ENCODE measurements around the gene BLM.

BLM gene

DNA sequence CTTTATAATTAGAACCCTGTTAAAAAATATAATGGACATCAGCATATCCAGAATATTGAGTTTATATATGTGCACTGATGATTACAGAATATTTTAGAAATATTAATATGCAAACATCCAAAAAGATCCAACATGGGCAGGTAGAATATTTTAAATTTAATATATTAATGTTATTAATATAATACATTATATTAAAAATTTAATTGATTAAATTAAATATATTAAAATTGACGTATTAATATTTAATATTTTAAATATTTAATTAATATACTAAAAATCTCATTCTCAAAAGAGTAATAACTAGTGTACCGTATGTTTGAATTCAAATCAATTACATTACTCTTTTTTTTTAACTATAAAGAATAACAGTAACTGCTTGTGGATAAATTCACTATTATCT lies 77.4 kb downstream of the BLM start:
- no peak for DNase-seq

DNA sequence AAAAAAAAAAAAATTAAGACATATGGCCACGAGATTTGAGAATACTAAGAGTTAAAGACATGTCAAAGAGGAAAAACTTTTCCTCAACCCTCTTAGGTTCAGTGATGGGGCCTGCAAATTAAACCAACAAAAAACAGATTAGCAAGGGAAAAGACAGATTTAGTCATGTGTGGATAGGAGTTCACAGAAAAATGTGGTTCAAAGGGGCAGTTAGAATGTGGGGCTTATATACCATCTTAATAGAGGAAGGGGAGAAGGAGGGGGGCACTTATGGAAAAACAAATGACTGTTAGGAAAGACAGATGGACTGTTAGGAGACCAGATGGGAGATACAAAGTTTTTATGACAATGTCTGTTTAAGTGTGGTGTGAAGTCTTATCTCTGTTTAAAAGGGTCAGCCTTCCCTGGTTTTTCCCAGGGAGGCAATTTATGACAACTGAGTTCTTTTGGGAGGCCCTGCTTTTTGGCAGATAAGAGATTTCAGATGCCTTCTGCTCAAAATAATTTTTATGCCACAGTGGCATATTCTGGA lies 82.6 kb downstream of the BLM start:
- no peak for DNase-seq

DNA sequence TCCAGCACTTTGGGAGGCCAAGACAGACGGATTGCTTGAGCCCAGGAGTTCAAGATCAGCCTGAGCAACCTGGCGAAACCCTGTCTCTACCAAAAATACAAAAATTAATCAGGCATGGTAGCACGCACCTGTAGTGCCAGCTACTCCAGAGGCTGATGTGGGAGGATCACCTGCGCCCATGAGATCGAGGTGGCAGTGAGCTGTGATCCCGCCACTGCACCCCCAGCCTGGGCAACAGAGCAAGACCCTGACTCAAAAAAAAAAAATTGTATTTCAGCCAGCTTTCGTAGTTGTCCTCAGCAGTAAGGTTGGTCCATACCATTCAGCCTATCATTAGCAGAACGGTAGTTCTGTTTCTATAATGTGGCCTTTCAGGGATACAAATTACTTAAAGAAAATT lies 84.7 kb downstream of the BLM start:
- DNase-seq, result no peak

- no peak for DNase-seq
Observed at GRCh38 chr15:90807074-90807785, 90.1 kb downstream of the BLM start.

- DNase-seq, result no peak
Observed at GRCh38 chr15:90807786-90808086, 90.6 kb downstream of the BLM start.

GRCh38 chr15:90808517-90809235 lies 91.5 kb downstream of the BLM start:
- no peak for DNase-seq

GRCh38 chr15:90809536-90809935 lies 92.4 kb downstream of the BLM start:
- no peak for DNase-seq

DNA sequence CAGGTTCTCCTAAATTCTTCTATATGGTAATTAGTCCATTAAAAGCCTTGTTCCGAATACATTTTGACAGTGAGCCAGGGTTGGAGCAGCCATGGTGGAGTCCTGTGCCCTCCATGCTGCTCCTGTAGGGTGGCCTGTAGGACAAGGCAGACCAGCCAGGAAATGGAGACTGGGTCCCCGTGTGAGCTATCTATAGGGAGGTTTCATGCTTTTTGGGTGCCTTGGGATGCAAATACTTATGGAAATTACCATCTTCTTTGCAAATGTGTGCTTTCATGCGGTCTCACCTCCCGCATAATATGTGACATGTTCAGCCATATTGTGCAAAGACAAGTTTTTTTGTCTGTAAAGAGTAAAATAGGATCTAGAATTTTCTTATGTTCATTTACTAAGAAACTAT lies 93.2 kb downstream of the BLM start:
- DNase-seq, result no peak

DNA sequence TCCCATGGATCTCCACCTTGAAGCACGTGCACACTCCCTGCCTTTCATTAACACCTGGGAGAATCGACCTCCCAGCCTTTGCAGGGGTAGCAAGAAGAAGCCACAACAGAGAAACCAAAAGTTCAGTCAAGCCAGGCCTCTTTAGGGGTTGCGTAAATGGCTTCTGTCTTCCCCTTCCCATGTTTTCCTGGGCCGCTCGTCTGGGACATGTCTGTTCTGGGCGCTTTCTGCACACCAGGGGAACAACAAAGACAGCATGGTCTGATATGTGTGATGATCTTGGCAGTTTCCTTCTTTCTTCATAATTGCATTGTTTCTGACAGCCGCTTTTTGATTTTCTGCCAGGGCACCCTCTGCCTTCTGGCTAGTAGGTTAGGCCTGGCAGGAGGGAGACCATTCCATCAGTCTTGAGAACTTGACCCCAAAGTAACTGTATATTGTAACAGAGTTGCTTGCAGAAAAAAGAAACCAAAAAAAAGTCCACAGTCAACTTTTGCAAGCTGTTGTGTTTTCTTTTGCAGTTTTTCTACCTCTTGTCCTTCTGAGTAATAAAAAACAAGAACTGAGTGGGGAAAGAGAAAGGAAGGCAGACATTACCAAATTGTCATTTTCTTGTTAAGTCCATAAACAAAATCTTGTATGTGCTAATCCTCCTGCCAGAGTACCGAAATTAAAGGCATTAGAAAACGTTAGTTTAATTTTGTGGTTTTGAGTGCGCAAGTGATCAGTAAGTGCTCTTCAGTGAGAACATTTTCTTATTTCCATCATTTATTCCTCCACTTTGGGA lies 95.2 kb downstream of the BLM start:
- DNase-seq, result no peak

DNA sequence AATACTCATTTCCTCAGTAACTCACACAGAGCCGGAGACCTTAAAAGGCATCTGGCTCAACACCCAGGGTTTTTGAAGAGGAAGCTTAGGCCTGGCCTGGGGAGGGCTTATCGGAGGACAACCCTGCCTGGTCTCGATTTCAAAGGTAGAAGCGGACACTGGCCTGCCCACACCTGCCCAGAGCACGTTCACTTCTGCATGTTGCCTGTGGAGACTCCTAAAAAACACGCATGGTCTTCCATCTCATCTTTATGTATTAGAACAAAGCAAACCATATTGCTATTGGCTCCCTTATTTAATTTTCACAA lies 95.8 kb downstream of the BLM start:
- DNase-seq, result no peak

DNA sequence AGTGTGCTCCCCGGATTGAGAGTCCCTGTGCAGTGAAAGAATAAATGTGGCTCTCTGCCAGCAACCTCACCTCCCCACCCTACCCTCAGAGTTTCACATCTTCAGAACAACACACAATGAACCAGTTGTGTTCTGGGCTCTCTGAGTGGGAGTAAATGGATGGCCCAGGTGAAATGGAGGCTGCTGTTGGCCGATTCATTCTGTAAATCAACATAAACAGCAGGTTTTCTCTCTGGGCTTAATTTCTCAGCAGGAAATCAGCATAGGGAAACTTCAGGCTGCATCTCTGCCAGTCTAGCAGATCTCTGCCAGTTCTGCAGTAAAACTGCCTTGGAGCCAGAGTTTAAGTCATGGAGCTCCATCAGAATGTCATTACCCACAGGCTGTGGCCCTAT lies 96.6 kb downstream of the BLM start:
- no peak for DNase-seq

DNA sequence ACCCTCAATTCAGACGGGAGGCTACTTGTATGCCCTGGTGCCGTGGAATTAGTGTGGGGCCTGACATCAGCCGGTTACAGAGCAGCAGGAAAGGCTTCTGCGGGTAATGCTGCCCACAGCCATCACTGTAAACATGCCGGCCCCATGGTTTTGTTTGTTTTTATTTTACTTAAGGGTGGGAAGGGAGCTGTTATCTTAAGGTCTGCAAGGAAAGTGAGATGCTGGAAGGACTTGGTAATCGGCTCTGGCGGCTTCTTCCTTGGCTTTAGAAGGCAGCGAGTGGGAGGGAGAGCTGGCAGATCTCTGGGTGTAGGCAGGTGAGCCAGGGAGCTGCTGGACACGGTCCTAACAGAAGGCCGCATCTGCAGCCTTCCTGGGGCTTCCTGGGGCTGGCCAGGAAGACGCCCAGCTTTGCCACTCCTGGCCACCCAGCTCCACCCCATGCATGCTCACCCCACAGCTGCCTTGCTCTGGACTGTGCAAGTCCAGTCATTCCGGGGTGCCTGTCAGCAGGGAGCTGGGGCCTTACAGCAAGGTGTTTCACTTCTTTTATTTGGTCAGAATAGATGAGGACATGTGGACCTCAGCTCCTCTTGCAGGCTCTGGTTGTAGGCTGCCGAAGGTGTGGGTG lies 97.2 kb downstream of the BLM start:
- no peak for DNase-seq

DNA sequence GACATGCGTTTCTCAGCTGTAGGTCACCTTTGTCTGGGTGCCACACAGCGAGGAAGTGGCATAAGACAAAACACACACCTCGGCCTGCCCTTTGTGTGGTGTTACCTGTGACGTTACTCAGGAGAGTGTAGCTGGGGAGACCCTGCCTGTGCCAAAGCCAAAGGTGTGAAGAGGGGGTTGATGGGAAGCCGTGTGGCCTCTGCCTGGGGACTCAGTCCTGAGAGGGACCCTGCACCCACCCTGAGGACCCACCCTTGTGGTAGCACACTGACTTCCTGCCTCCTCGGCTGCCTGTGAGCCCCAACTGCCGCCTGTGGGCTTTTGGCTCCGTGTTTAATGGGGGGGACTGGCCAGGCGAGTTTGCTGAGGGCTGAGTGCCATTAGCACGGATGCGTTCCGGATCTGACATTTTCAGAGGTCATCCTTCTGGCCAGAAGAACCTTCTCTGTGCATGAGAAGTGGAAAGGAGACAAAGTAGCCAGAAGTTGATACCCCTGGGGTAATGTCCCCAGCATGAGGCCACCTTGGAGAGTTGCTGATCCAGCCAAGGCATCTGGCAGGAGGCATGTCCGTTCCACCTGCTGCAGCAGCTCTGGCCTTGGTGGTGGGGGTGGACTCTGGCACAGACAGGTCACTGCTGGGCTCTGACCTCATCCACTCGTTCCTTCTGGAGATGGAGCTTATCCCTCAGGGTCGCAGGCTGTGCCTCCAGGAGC lies 99.4 kb downstream of the BLM start:
- peak; percentile 57 for DNase-seq

- DNase-seq, result no peak
Observed at GRCh38 chr15:90817117-90818057, 100.2 kb downstream of the BLM start.

DNA sequence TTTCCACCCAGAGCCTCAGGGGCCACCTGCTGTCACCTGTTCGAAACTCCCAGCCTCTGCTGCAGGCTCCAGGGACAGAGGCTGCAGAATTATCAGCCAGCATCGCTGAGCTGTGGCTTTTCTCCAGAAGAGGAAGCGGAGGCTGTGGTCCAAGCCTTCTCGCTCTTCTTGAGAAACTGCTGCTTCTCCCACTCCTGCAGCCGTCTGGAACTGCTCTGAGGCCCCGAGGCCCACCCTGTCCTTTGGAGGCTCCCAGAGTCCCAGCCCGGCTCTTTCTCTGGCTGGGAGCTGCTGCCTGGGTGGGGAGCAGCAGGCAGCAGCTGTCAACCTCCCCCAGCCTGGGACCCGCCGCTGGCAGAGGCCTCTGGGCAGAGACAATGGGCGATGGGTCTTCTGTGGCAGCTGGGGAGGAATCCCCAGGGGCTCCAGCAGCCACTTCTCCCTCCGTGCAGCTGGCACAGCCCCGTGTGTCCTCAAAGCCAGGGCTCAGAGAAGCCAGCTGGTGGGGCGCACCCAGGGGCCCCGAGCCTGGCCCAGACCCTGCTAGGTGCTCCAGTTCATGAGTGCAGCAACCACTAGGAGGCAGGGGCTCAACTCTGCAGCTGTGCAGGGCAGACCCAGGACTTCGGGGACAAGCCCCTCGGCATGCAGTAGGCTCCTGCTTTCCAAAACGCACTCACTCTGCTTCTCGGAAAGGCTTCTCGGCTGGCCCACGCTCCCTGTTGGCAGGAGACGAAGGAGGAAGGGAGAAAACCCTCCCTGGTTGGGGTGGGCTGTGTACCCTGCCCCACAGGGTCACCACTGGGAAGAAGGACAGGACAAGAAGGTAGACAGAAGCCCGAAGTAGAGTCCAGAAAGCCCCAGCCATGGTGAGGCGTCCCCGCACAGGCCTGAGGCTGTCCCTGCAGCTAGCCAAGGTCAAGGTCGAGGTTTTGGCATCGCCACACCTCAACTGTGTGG lies 101.4 kb downstream of the BLM start:
- DNase-seq, result peak; percentile 63

DNA sequence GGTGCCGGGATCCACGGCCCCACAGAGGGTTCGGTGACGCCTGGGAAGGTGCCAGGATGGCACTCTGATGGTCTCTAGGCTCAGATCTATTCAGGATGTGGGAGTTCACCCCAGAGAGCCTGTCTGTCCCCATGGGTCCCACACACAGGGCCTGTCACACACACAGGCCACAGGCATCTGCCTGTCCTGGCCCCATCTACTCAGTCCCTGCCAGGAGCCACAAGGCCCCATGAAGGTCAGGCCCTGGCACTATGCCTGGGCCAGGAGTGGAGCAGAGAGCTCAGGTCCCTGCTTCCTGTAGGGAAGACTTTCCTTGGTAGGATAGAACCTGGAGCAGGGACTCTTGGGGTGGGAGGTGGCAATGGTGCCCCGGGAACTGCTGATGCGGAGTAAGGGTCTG lies 102.2 kb downstream of the BLM start:
- no peak for DNase-seq

DNA sequence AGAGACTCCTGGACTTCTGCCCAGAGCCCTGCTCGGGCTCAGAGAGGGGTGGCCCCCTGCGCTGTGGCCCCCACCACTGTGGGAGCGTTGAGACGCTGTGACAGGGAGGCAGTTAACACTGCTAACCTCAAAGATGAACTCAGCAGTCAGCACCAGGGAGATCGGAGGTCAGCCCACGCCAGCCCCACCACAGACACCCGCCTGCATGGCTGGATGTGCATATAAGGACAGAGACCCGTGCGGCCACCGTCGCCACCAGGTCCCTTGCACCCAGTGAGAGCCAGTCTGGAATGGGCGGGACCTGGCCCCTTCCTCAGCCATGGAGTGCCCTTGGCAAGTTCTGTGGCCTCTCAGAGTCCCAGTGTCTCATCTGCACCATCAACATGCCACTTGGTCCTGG lies 102.7 kb downstream of the BLM start:
- DNase-seq, result peak; percentile 55

DNA sequence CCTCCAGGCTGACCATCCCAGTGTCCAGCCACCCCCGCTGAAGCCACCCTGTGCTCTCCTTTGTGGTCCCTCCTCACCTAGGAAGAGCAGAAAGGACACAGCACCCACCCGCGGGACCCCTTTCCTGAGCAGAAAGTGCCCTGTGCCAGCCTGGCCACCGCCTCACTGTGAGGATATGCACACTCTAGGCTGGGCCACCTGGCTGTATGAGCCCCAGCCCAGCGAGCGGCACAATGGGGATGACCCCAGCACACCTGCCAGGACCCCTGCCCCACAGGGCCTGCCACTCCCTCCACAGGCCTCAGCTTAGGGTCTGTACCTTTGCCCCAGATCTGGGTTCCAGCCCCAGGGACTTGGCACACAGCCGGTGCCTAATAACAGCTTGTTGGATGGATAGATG lies 103.3 kb downstream of the BLM start:
- peak; percentile 51 for DNase-seq

DNA sequence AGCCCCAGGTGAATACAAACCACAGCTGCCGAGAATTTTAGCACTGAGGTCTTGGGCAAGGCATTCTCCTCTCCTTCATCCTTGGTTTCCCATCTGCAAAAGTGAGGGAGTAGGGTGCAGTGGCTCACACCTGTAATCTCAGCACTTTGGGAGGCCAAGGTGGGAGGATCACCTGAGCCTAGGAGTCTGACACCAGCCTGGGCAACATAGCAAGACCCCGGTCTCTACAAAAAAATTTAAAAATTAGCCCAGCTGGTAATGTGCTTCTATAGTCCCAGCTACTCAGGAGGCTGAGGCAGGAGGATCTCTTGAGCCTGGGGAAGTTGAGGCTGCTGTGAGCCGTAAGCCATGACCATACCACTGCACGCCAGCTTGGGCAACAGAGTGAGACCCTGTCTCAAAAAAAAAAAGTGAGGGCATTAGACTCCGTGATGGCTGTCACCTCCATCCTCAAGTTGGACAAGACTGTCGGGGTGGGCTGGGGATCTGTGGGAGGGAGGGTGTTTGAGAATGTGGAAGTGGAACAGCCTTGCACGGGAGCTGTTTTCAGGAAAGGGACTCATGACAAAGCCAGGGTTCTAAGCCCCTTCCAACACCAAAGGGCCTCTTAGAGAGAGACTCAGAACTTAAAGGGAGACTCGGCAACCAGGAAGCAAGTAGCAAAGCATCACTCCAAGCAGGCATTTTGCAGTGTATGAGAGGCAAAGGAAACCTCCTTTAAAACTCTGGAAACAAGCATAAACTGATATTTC lies 105.2 kb downstream of the BLM start:
- DNase-seq, result peak; percentile 39

Measured in activated effector memory CD4-positive, alpha-beta T cell treated with anti-CD3 and anti-CD28 coated beads, Interleukin-2, amount 50 U/mL, for 16 hours (primary cell).